IPS-18a (cell line): ENCODE data around the gene PRR7.

Experiments
- H3K27ac ChIP-seq: one replicate; pipeline ENCODE4 v1.5.1; 2013; ENCODE audit warnings: low read length
- H3K27me3 ChIP-seq: one replicate; pipeline ENCODE4 v1.6.1; 2013; ENCODE audit warnings: mild to moderate bottlenecking, low read length; ENCODE audit not compliant: control insufficient read depth, insufficient read depth
- H3K36me3 ChIP-seq: one replicate; pipeline ENCODE4 v1.6.1; 2013; ENCODE audit warnings: low read depth, low read length; ENCODE audit not compliant: control insufficient read depth
- H3K4me1 ChIP-seq: one replicate; pipeline ENCODE4 v1.6.1; 2013; ENCODE audit warnings: low read depth, low read length; ENCODE audit not compliant: control insufficient read depth
- H3K4me3 ChIP-seq: one replicate; pipeline ENCODE4 v1.5.1; 2013; ENCODE audit warnings: low read length
- H3K9ac ChIP-seq: one replicate; pipeline ENCODE4 v1.6.1; 2013; ENCODE audit warnings: mild to moderate bottlenecking, low read length, moderate library complexity
- H3K9me3 ChIP-seq: one replicate; pipeline ENCODE4 v1.6.1; 2013; ENCODE audit warnings: low read depth, low read length; ENCODE audit not compliant: control insufficient read depth

PRR7 gene

GRCh38 chr5:177432839-177433657 is 13.6 kb upstream of the PRR7 start:
- Histone ChIP-seq H3K27me3 (no peaks in the 10 kb centered on the region), H3K9ac (no peak overlapping the region), H3K4me3 (no peak overlapping the region), H3K27ac (no peak overlapping the region), H3K36me3 (peaks cover 34% of the 10 kb centered on the region), H3K4me1 (no peaks in the 10 kb centered on the region), H3K9me3 (no peaks in the 10 kb centered on the region)

GRCh38 chr5:177433658-177434217 is 12.9 kb upstream of the PRR7 start:
- Histone ChIP-seq H3K4me1 (no peaks in the 10 kb centered on the region), H3K27ac (no peak overlapping the region), H3K4me3 (no peak overlapping the region), H3K9me3 (no peaks in the 10 kb centered on the region), H3K36me3 (peaks cover 34% of the 10 kb centered on the region), H3K9ac (no peak overlapping the region), H3K27me3 (no peaks in the 10 kb centered on the region)

- Histone ChIP-seq H3K36me3 (peaks cover 34% of the 10 kb centered on the region), H3K9ac (no peak overlapping the region), H3K27ac (no peak overlapping the region), H3K27me3 (no peaks in the 10 kb centered on the region), H3K4me1 (no peaks in the 10 kb centered on the region), H3K9me3 (no peaks in the 10 kb centered on the region), H3K4me3 (no peak overlapping the region)
Observed at GRCh38 chr5:177434437-177434836, 12.2 kb upstream of the PRR7 start.

GRCh38 chr5:177434942-177435738 is 11.5 kb upstream of the PRR7 start:
- no peak overlapping the region for H3K9ac ChIP-seq
- H3K27ac ChIP-seq = no peak overlapping the region
- peaks cover 3% of the 10 kb centered on the region for H3K4me1 ChIP-seq
- H3K4me3 ChIP-seq = no peak overlapping the region
- peaks cover 34% of the 10 kb centered on the region for H3K36me3 ChIP-seq
- no peaks in the 10 kb centered on the region for H3K9me3 ChIP-seq
- no peaks in the 10 kb centered on the region for H3K27me3 ChIP-seq

- Histone ChIP-seq H3K4me1 (peaks cover 3% of the 10 kb centered on the region), H3K27me3 (no peaks in the 10 kb centered on the region), H3K9me3 (no peaks in the 10 kb centered on the region), H3K36me3 (peaks cover 34% of the 10 kb centered on the region), H3K27ac (no peak overlapping the region), H3K4me3 (no peak overlapping the region), H3K9ac (no peak overlapping the region)
Observed at GRCh38 chr5:177435847-177436536, 10.6 kb upstream of the PRR7 start.

- H3K4me1 ChIP-seq = peaks cover 3% of the 10 kb centered on the region
- H3K27me3 ChIP-seq = no peaks in the 10 kb centered on the region
- no peak overlapping the region for H3K27ac ChIP-seq
- H3K9ac ChIP-seq = no peak overlapping the region
- peaks cover 31% of the 10 kb centered on the region for H3K36me3 ChIP-seq
- no peak overlapping the region for H3K4me3 ChIP-seq
- no peaks in the 10 kb centered on the region for H3K9me3 ChIP-seq
Observed at GRCh38 chr5:177437623-177438022, 9.0 kb upstream of the PRR7 start.

- peaks cover 22% of the 10 kb centered on the region for H3K36me3 ChIP-seq
Observed at GRCh38 chr5:177438468-177438867, 8.1 kb upstream of the PRR7 start.

GRCh38 chr5:177439518-177440053 is 7.0 kb upstream of the PRR7 start:
- peaks cover 12% of the 10 kb centered on the region for H3K36me3 ChIP-seq

More at GRCh38 chr5:177438468-177438867, 8.1 kb upstream of the PRR7 start:
- H3K9me3 ChIP-seq = no peaks in the 10 kb centered on the region
- no peak overlapping the region for H3K27ac ChIP-seq
- peaks cover 3% of the 10 kb centered on the region for H3K4me1 ChIP-seq
- H3K9ac ChIP-seq = no peak overlapping the region
- no peaks in the 10 kb centered on the region for H3K27me3 ChIP-seq
- no peak overlapping the region for H3K4me3 ChIP-seq

GRCh38 chr5:177440211-177440989 is 6.2 kb upstream of the PRR7 start:
- H3K9me3 ChIP-seq = no peaks in the 10 kb centered on the region
- peaks cover 5% of the 10 kb centered on the region for H3K4me1 ChIP-seq
- peaks cover 6% of the 10 kb centered on the region for H3K36me3 ChIP-seq
- H3K4me3 ChIP-seq = no peak overlapping the region
- no peak overlapping the region for H3K27ac ChIP-seq
- no peak overlapping the region for H3K9ac ChIP-seq
- H3K27me3 ChIP-seq = peaks cover 6% of the 10 kb centered on the region

More at GRCh38 chr5:177439518-177440053, 7.0 kb upstream of the PRR7 start:
- peaks cover 3% of the 10 kb centered on the region for H3K4me1 ChIP-seq
- no peak overlapping the region for H3K4me3 ChIP-seq
- H3K9me3 ChIP-seq = no peaks in the 10 kb centered on the region
- H3K9ac ChIP-seq = no peak overlapping the region
- no peak overlapping the region for H3K27ac ChIP-seq
- H3K27me3 ChIP-seq = no peaks in the 10 kb centered on the region

- H3K4me3 ChIP-seq = no peak overlapping the region
- peaks cover 13% of the 10 kb centered on the region for H3K4me1 ChIP-seq
Observed at GRCh38 chr5:177440990-177441780, 5.4 kb upstream of the PRR7 start.

More at GRCh38 chr5:177440990-177441780, 5.4 kb upstream of the PRR7 start:
- H3K27me3 ChIP-seq = peaks cover 14% of the 10 kb centered on the region
- H3K9me3 ChIP-seq = no peaks in the 10 kb centered on the region
- H3K9ac ChIP-seq = no peak overlapping the region
- H3K27ac ChIP-seq = no peak overlapping the region
- H3K36me3 ChIP-seq = peaks cover 3% of the 10 kb centered on the region
